Lower leg skin (tissue), 4 donors: ENCODE results near the gene BNIP3. TPM values are rescaled to one million over a fixed set of nuclear protein-coding genes. Genes with fewer than 3 reads are reported as not detected.

Experiments used
- DNase-seq, 2 donors: peaks; one replicate each; pipeline ENCODE4 v3.0.0-alpha.2; 2019; ENCODE audit warnings: low spot score in 2 of 2
- H3K4me3 ChIP-seq: fragments of 200-600 bp; sonication (generic); 2 replicates; pipeline ENCODE4 v1.5.1; 2017; ENCODE audit warnings: mild to moderate bottlenecking, low read depth; ENCODE audit not compliant: poor library complexity, severe bottlenecking
- CTCF ChIP-seq, 3 donors: fragments of 450-650 bp; IDR thresholded peaks; one replicate each; pipeline ENCODE4 v1.5.1; 2016; ENCODE audit warnings: antibody characterized with exemption in 3 of 3, mild to moderate bottlenecking in 3 of 3, moderate library complexity in 2 of 3
- POLR2A ChIP-seq, 2 donors: fragments of 450-650 bp; IDR thresholded peaks; one replicate each; pipeline ENCODE4 v1.6.1; 2016 to 2017; ENCODE audit warnings: antibody characterized with exemption in 2 of 2, mild to moderate bottlenecking in 1 of 2, moderate library complexity in 1 of 2
- WGBS, 2 donors: methylation state at CpG; one replicate each; pipeline ENCODE4 v1.1.5; 2018; 5-methylcytosine and 5-hydroxymethylcytosine counted together
- intact Hi-C: fragments of 100-400 bp; cut with DNase I; formaldehyde crosslinking; loops from one replicate; pipeline ENCODE4 v1.15.0; 2023; ENCODE audit warnings: low total_unique reads
- total RNA-seq, 4 donors: library from RNA; depleted of rRNA; stranded (reverse); fragments of >200 nt; gene quantifications; one replicate each; pipeline ENCODE4 v1.1.0, GENCODE V29; 2016

BNIP3 gene
- total RNA-seq, 4 donors from 2014 or later: 78.4 to 241 (median 168) TPM

- intact Hi-C loops: no loop called here
- DNase-seq: no peak
- TF ChIP-seq POLR2A (IDR thresholded peaks at IDR 0.05) (no peak), CTCF (IDR thresholded peaks at IDR 0.05) (no peak)
- 96% methylated on average over 13 of the region's 13 CpGs for WGBS, 2 donors
- H3K4me3 ChIP-seq: no peak overlapping the region
Measured at GRCh38 chr10:131968949-131969348, 12.8 kb downstream of the BNIP3 start.

- DNase-seq: no peak
- H3K4me3 ChIP-seq: no peak overlapping the region
- TF ChIP-seq CTCF (IDR thresholded peaks at IDR 0.05) (no peak), POLR2A (IDR thresholded peaks at IDR 0.05) (no peak)
- WGBS, 2 donors: 92 to 94% methylated on average over 9 of the region's 9 CpGs
- intact Hi-C loops: no loop called here
Measured at GRCh38 chr10:131964298-131964697, 17.4 kb downstream of the BNIP3 start.

GRCh38 chr10:131963811-131964210 lies 17.9 kb downstream of the BNIP3 start:
- intact Hi-C loops: no loop called here
- no peak for TF ChIP-seq CTCF (IDR thresholded peaks at IDR 0.05)
- no peak for TF ChIP-seq POLR2A (IDR thresholded peaks at IDR 0.05)
- 81 to 86% methylated on average over 9 of the region's 9 CpGs for WGBS, 2 donors
- no peak for DNase-seq
- no peak overlapping the region for H3K4me3 ChIP-seq

- WGBS, 2 donors: 92 to 94% methylated on average over 20 of the region's 20 CpGs
- no peak for DNase-seq
- intact Hi-C loops: no loop called here
- H3K4me3 ChIP-seq: no peak overlapping the region
- TF ChIP-seq CTCF (IDR thresholded peaks at IDR 0.05): no peak
- TF ChIP-seq POLR2A (IDR thresholded peaks at IDR 0.05): no peak
Measured at GRCh38 chr10:131963350-131963749, 18.4 kb downstream of the BNIP3 start.

GRCh38 chr10:131961777-131962662 lies 19.7 kb downstream of the BNIP3 start:
- intact Hi-C loops: no loop called here
- H3K4me3 ChIP-seq: no peak overlapping the region
- no peak for DNase-seq
- 60 to 65% methylated on average over 32 of the region's 32 CpGs for WGBS, 2 donors
- TF ChIP-seq CTCF (IDR thresholded peaks at IDR 0.05) (no peak), POLR2A (IDR thresholded peaks at IDR 0.05) (no peak)
